NCI-H446 (cell line): ENCODE measurements around the gene LAYN.

Experiments used
- DNase-seq, 2 experiments: peaks; one replicate each; lab custom pipeline; 2025; lab: John Stamatoyannopoulos, UW

LAYN gene

GRCh38 chr11:111540114-111540936 lies at the start of gene LAYN:
Gene LAYN (plus strand): TSS chr11:111540720. CDS start chr11:111540844, 124 bp downstream.
- DNase-seq, result peak in 1 of 2 experiments; percentile 82

GRCh38 chr11:111494040-111494439 lies 46.5 kb upstream of the LAYN start:
- no peak for DNase-seq

GRCh38 chr11:111499483-111499882 lies 41.0 kb upstream of the LAYN start:
- DNase-seq, result no peak

GRCh38 chr11:111500481-111500880 lies 40.0 kb upstream of the LAYN start:
- no peak for DNase-seq

- no peak for DNase-seq
Observed at GRCh38 chr11:111502611-111503010, 37.9 kb upstream of the LAYN start.

GRCh38 chr11:111510311-111510710 lies 30.2 kb upstream of the LAYN start:
- no peak for DNase-seq

- no peak for DNase-seq
Observed at GRCh38 chr11:111512296-111513239, 28.0 kb upstream of the LAYN start, which contains the start of gene BTG4. Gene BTG4 (minus strand): TSS chr11:111512386. CDS start chr11:111498776, 13,610 bp downstream.

- DNase-seq, result no peak
Observed at GRCh38 chr11:111513240-111513605, 27.3 kb upstream of the LAYN start.

- no peak for DNase-seq
Observed at GRCh38 chr11:111514216-111515031, 26.1 kb upstream of the LAYN start, which contains the start of gene HOATZ. Gene HOATZ (plus strand): TSS chr11:111514778. CDS start chr11:111514785, 7 bp downstream.

- DNase-seq, result no peak
Observed at GRCh38 chr11:111515591-111515990, 24.9 kb upstream of the LAYN start.

- DNase-seq, result no peak
Observed at GRCh38 chr11:111518668-111519067, 21.9 kb upstream of the LAYN start.

GRCh38 chr11:111520560-111520959 lies 20.0 kb upstream of the LAYN start:
- DNase-seq, result no peak

GRCh38 chr11:111521135-111521534 lies 19.4 kb upstream of the LAYN start:
- no peak for DNase-seq

- no peak for DNase-seq
Observed at GRCh38 chr11:111522426-111522825, 18.1 kb upstream of the LAYN start.

- no peak for DNase-seq
Observed at GRCh38 chr11:111523343-111523742, 17.2 kb upstream of the LAYN start.

GRCh38 chr11:111524056-111524455 lies 16.5 kb upstream of the LAYN start:
- DNase-seq, result no peak

- DNase-seq, result no peak
Observed at GRCh38 chr11:111525456-111525855, 15.1 kb upstream of the LAYN start.

- no peak for DNase-seq
Observed at GRCh38 chr11:111526501-111526900, 14.0 kb upstream of the LAYN start.

- no peak for DNase-seq
Observed at GRCh38 chr11:111527279-111527678, 13.2 kb upstream of the LAYN start.

GRCh38 chr11:111528557-111528956 lies 12.0 kb upstream of the LAYN start:
- no peak for DNase-seq

GRCh38 chr11:111530091-111530490 lies 10.4 kb upstream of the LAYN start:
- DNase-seq, result no peak

- no peak for DNase-seq
Observed at GRCh38 chr11:111531136-111531535, 9.4 kb upstream of the LAYN start.
